Rectal smooth muscle tissue (tissue), 1 donor: Measurements from ENCODE around the gene PPP1R1C.

Source experiments
- H3K27ac ChIP-seq: one replicate; pipeline ENCODE4 v1.7.0; 2013; ENCODE audit warnings: low read depth, low read length, inconsistent platforms
- H3K27me3 ChIP-seq: one replicate; pipeline ENCODE4 v1.7.0; 2013; ENCODE audit warnings: low read length; ENCODE audit not compliant: control insufficient read depth, insufficient read depth
- H3K36me3 ChIP-seq: one replicate; pipeline ENCODE4 v1.7.0; 2013; ENCODE audit warnings: low read length; ENCODE audit not compliant: control insufficient read depth, insufficient read depth
- H3K4me1 ChIP-seq: one replicate; pipeline ENCODE4 v1.7.0; 2013; ENCODE audit warnings: low read length; ENCODE audit not compliant: control insufficient read depth, insufficient read depth
- H3K4me3 ChIP-seq: one replicate; pipeline ENCODE4 v1.7.0; 2013; ENCODE audit warnings: low read length
- H3K9ac ChIP-seq: one replicate; pipeline ENCODE4 v1.7.0; 2013; ENCODE audit warnings: low read length

PPP1R1C gene

DNA sequence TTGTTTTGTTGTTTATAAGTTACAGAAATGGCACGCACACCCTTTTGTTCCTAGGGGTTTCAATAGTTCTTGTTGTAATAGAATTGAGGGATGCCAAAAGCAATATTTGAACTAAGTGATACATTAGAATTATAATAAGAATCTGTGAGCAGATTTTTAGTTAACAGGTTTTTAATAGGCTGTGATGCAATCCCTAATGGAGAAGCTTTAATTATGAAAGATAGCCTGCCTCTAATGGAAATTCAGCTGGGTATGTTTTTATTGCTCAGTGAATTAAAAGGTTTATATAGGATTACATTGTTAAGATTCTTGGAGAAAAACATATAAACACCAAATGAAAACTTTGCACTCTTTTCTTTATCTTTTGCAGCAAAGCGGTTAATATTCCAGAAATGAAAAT is 131.1 kb downstream of the PPP1R1C start:
- no peak overlapping the region for H3K4me3 ChIP-seq
- H3K27ac ChIP-seq, result no peak overlapping the region
- H3K9ac ChIP-seq, result no peak overlapping the region
- H3K36me3 ChIP-seq, result no peaks in the 10 kb centered on the region
- no peaks in the 10 kb centered on the region for H3K27me3 ChIP-seq
- H3K4me1 ChIP-seq, result no peaks in the 10 kb centered on the region

DNA sequence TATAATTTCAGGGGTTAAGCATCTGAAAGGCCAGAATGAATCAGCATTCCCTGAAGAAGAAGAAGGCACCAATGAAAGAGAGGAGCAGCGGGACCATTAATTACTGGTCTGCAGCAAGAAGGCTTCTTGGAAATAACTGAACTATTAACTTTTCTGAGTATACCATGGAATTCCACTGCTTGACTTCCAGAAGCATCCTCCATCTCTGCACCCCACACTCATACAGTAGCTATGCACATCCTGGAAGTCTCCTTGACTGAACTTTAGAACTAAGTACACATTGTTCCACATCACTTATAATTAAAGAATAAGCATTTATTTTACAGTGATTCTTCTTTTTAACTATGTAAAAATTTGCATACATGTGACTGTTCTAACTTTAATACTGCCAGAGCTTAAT is 131.5 kb downstream of the PPP1R1C start:
- Histone ChIP-seq H3K4me1 (no peaks in the 10 kb centered on the region), H3K27ac (no peak overlapping the region), H3K36me3 (no peaks in the 10 kb centered on the region), H3K27me3 (no peaks in the 10 kb centered on the region), H3K9ac (no peak overlapping the region), H3K4me3 (no peak overlapping the region)

DNA sequence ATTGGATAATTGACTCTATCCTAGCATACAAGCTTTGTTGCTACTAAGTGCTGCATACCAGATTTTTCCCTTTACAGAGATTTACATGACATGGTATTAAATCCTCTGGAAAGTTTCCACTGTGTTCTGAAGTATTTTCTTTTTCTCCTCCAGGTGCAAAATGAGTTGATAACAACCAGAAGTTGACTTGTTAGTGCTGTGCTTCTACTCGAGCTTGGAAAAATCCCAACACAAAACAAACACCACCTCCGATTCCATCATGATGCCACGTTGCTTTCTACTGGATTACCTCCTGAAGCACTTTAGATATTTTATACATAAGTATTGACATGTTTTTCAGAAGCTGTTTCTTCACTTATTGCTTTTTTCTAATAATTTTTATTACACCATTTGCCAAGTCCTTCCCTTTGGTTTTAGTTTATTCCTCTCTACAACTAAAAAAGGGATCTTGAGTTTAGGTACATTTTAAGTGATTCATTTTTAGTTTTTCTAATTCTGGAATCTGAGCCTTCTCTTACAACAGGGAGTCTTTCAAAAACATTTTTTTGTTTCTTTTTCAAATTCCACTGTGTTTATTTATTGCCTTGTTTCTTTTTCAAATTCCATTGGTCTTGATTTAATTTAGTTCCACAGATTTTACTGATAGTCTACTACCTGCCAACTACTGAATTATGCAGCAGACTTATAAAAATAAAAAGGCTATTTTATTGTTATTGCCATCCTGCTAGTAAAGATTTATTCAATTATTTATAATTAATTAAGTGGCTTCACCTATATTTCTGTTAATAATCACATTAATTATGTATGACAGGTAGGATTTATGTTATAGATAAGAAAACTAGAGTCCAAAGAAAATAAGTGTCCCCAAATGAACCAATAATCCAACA is 143.4 kb downstream of the PPP1R1C start:
- no peaks in the 10 kb centered on the region for H3K27me3 ChIP-seq

DNA sequence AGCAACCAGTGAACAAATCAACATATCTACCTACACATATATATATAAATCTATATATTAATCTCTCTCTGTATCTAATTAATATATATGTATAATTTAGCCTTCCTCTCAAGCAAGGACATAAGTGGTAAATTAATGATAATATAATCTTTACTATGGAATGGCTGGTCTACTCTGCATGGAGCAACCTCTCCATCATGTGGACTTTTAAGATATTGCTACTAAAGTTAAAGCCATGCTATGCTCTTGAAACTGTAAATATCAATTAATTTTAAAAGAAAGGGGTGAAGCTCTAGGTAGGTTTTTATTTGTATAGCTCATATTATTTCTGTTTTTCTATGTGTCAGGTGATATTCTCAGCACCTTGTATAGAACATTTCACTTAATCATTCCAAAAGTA is 147.0 kb downstream of the PPP1R1C start:
- Histone ChIP-seq H3K27ac (no peak overlapping the region), H3K4me1 (no peaks in the 10 kb centered on the region), H3K4me3 (no peak overlapping the region), H3K27me3 (no peaks in the 10 kb centered on the region), H3K36me3 (no peaks in the 10 kb centered on the region), H3K9ac (no peak overlapping the region)

More for the DNA sequence above, 143.4 kb downstream of the PPP1R1C start:
- Histone ChIP-seq H3K4me3 (no peak overlapping the region), H3K36me3 (no peaks in the 10 kb centered on the region), H3K9ac (no peak overlapping the region), H3K27ac (no peak overlapping the region), H3K4me1 (no peaks in the 10 kb centered on the region)

DNA sequence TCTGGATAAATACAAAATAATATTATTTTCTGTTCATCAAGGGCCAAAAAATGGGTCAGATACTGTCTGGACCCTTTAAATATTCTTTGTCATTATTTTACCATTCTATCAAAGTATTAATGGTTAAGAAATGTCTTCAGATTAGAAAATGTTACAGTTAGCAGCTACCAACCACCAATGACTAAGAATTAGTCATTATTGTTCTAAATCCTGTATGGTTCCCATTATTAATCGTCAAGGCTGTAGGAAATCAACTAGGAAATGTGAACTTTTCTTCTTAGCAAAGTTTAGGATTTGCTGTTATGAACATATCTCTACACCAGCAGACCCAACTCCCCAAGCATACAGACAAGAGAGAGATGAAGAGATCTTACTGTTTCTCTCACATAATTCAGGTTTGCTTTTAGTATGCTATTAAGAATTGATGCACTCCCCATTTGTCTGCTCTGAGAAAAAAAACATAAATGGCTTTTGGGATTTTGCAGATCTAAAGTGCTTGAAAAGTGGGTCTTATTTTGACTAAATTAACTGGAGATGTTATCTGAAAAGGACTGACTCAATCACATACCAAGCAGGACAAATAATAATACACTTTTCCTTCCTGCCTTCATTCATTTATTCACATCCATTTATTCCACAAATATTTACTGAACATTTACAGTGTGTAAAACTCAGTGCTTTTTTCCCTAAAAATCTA is 147.7 kb downstream of the PPP1R1C start:
- no peak overlapping the region for H3K9ac ChIP-seq
- H3K4me3 ChIP-seq, result no peak overlapping the region
- no peaks in the 10 kb centered on the region for H3K4me1 ChIP-seq
- H3K27me3 ChIP-seq, result no peaks in the 10 kb centered on the region
- no peaks in the 10 kb centered on the region for H3K36me3 ChIP-seq
- no peak overlapping the region for H3K27ac ChIP-seq

DNA sequence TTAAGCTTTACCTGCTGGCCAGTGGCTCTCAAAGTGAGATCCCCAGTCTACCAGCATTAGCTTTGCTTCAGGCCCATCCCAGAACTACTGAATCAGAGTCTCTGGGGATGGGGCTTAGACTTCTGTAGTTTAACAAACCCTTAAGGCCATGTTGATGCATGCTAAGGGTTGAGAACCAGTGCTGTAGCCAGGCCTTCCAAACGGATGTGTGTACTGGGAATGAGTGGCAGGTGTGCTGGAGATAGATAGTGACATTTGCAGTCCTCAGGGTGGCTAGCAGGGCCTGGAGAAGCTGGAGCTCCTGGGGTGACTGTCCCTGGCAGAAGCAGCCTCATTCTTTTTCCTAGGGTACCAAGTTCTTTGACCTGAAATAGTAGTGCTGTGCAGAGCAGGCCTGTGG is 148.5 kb downstream of the PPP1R1C start:
- no peak overlapping the region for H3K4me3 ChIP-seq
- H3K4me1 ChIP-seq, result no peaks in the 10 kb centered on the region
- H3K9ac ChIP-seq, result no peak overlapping the region
- H3K36me3 ChIP-seq, result no peaks in the 10 kb centered on the region
- H3K27ac ChIP-seq, result no peak overlapping the region
- no peaks in the 10 kb centered on the region for H3K27me3 ChIP-seq

DNA sequence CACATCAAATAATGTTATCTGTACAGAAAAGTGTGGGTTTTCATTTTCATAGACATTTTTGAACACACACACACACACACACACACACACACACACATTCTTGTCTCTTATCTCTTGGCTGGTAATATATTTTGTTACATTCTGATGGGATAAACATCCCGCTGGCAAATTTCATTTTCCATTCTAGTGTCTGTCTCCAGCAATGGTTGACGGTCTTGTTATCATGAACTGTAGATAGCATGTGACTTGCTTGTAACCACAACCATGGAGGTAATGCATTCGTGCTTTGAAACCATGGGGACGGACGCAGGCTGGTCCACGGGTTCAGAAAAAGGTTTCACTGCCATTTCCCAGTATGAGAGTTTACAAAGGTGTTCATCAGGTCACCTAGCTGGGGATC is 156.4 kb downstream of the PPP1R1C start:
- Histone ChIP-seq H3K27me3 (no peaks in the 10 kb centered on the region), H3K4me1 (no peaks in the 10 kb centered on the region), H3K4me3 (no peak overlapping the region), H3K27ac (no peak overlapping the region), H3K36me3 (no peaks in the 10 kb centered on the region), H3K9ac (no peak overlapping the region)

DNA sequence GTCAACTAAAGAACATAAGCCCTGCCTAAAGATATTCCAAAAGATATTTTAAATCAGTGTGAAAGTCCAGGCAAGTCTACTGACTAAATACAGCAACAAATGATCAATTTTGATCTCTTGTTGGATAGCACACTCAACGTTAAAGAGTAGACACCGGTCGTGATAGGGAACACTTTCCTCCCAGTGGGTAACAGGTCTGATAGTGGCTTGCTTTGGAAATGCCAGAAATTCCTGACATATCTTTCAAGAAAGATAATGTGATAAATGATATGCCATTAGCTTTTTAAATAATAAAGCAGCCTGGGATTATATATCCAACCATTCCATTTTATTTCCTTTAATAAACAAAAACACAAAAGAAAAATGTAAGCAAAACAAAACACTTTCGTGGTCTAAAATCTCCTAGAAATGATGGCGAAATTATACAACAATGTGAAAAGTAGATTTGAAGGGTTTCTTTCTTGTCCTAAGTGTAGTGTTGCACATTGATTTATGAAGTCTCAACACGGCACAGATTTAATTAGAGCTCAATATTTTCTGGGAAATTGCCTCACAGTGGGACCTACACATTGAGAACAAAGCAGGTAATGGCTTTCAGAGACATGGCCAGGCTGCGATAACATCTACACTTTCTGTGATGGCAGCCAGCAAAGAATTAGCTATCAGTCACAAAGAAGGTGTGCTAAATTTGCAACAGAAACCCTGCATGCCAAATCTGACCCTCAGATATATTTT is 158.6 kb downstream of the PPP1R1C start:
- Histone ChIP-seq H3K36me3 (no peaks in the 10 kb centered on the region), H3K27ac (no peak overlapping the region), H3K27me3 (no peaks in the 10 kb centered on the region), H3K9ac (no peak overlapping the region), H3K4me1 (no peaks in the 10 kb centered on the region), H3K4me3 (no peak overlapping the region)

DNA sequence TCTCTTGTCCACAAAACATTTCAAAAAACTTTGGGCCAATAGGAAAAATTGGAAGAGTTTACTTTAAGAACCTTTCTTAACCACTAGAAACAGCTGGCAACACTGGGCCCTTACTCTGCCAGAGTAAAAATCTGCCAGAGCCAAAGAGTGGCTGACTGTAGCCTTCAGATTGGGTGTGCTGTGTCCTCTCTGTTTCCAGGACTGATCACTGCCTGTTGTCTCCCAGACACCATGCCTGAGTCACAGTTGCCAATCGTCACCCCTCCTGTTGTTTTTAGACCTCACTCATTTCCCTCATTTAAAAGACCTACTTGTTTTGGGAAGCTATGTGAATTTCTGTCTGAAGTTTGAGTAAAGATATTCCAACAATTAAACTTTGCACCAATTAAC is 159.1 kb downstream of the PPP1R1C start:
- H3K4me3 ChIP-seq, result no peak overlapping the region
- no peaks in the 10 kb centered on the region for H3K4me1 ChIP-seq
- H3K27me3 ChIP-seq, result no peaks in the 10 kb centered on the region
- H3K36me3 ChIP-seq, result no peaks in the 10 kb centered on the region
- no peak overlapping the region for H3K9ac ChIP-seq
- no peak overlapping the region for H3K27ac ChIP-seq

DNA sequence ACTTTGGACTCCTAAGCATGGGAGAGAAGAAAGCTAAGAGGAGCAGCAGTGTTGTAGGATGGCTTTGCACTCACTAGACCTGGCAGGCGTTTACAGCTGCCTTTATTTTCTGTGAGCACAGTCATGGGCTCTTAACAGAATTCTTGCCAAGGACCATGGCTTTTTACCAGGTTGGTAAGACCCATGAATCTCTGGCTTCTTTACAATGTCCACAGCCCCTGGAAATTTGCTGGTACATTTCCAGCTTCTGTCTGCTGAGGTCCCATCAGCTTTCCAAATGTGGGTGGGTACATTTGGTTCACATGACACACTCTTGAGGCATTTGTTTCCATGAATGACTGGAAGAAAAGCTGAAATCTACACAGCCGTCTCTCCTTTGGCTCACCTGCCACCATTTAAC is 162.7 kb downstream of the PPP1R1C start:
- Histone ChIP-seq H3K36me3 (no peaks in the 10 kb centered on the region), H3K4me1 (no peaks in the 10 kb centered on the region), H3K9ac (no peak overlapping the region), H3K4me3 (no peak overlapping the region), H3K27me3 (no peaks in the 10 kb centered on the region), H3K27ac (no peak overlapping the region)

DNA sequence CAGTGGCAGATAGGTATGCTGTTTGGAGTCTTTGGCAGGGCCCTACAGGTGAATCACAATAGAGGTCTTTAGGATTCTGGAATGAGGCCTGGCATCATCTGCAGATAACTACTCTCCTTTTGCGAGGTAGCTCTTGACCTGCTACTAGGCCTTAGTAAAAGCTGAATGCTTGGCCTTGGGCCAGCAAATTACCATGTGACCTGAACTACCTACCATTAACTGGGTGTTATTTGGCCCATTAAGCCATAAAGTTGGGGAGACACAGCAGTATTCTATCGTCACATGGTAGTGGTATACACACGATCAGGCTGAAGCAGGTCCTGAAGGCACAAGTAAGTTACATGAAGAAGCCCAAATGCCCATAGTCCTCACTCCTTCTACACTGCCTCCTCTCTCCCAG is 178.2 kb downstream of the PPP1R1C start:
- H3K4me3 ChIP-seq, result no peak overlapping the region
- no peaks in the 10 kb centered on the region for H3K4me1 ChIP-seq
- no peaks in the 10 kb centered on the region for H3K27me3 ChIP-seq
- H3K27ac ChIP-seq, result no peak overlapping the region
- H3K36me3 ChIP-seq, result no peaks in the 10 kb centered on the region
- H3K9ac ChIP-seq, result no peak overlapping the region

DNA sequence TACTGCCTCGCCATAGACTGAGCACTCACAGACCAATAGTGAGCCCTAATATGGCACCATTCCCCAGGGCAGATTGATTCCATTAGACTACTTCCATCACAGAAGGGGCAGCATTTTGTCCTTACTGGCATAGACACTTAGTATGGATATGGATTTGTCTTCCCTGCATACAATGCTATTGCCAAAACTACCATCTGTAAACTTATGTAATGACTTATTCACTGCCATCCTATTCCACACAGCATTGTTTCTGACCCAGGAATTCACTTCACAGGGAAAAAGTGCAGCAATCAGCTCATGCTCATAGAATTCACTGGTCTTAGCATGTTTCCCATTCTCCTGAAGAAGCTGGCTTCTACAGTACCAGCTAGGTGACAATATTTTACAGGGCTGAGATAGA is 179.0 kb downstream of the PPP1R1C start:
- H3K4me3 ChIP-seq, result no peak overlapping the region
- H3K27me3 ChIP-seq, result no peaks in the 10 kb centered on the region
- no peaks in the 10 kb centered on the region for H3K36me3 ChIP-seq
- H3K27ac ChIP-seq, result no peak overlapping the region
- H3K4me1 ChIP-seq, result no peaks in the 10 kb centered on the region
- no peak overlapping the region for H3K9ac ChIP-seq
